Activated CD8-positive, alpha-beta T cell treated with anti-CD3 and anti-CD28 coated beads, Interleukin-2, amount 10 ng/mL, durations not matched to agents 7 days and 5 days (primary cell): ENCODE data around the gene SLC16A5. TPM values are rescaled to one million over a fixed set of nuclear protein-coding genes. Genes with fewer than 3 reads are reported as not detected.

Experiments used
- ATAC-seq: fragments of 150-1000 bp; cut with Tn5 transposase; one replicate; pipeline ENCODE4 v1.10.0; 2021; ENCODE audit warnings: moderate library complexity
- CTCF ChIA-PET: fragments of 350-600 bp; sonication (Branson Sonifier 250); formaldehyde crosslinking; loops from one replicate; lab custom pipeline; 2021; ENCODE audit warnings: antibody characterized with exemption; lab: Charles Lee
- POLR2A ChIA-PET: fragments of 350-600 bp; sonication (Branson Sonifier 250); formaldehyde crosslinking; loops from one replicate; lab custom pipeline; 2021; ENCODE audit warnings: antibody characterized with exemption; lab: Charles Lee
- DNase-seq: peaks from one replicate; pipeline ENCODE4 v3.0.0-alpha.2; 2020
- H3K27ac Mint-ChIP-seq: one replicate; pipeline ENCODE4 v1.8.0; 2021; ENCODE audit warnings: mild to moderate bottlenecking, mixed read lengths
- H3K27me3 Mint-ChIP-seq: one replicate; pipeline ENCODE4 v1.8.0; 2021; ENCODE audit warnings: low read depth, mixed read lengths
- H3K36me3 Mint-ChIP-seq: one replicate; pipeline ENCODE4 v1.8.0; 2021; ENCODE audit warnings: low read depth, mixed read lengths
- H3K4me1 Mint-ChIP-seq: one replicate; pipeline ENCODE4 v1.8.0; 2021; ENCODE audit warnings: low read depth, mixed read lengths
- H3K4me3 Mint-ChIP-seq: one replicate; pipeline ENCODE4 v1.8.0; 2021; ENCODE audit warnings: mild to moderate bottlenecking, mixed read lengths
- H3K9me3 Mint-ChIP-seq: one replicate; pipeline ENCODE4 v1.8.0; 2022; ENCODE audit warnings: mixed read lengths; ENCODE audit not compliant: insufficient read depth
- total RNA-seq, 2 experiments: library from RNA; stranded (reverse); gene quantifications; one replicate each; pipeline ENCODE4 v1.2.3, GENCODE V29; 2021

The SLC16A5 gene
- total RNA-seq, 2 experiments from 2014 or later: 4.6 to 5.4 TPM

DNA sequence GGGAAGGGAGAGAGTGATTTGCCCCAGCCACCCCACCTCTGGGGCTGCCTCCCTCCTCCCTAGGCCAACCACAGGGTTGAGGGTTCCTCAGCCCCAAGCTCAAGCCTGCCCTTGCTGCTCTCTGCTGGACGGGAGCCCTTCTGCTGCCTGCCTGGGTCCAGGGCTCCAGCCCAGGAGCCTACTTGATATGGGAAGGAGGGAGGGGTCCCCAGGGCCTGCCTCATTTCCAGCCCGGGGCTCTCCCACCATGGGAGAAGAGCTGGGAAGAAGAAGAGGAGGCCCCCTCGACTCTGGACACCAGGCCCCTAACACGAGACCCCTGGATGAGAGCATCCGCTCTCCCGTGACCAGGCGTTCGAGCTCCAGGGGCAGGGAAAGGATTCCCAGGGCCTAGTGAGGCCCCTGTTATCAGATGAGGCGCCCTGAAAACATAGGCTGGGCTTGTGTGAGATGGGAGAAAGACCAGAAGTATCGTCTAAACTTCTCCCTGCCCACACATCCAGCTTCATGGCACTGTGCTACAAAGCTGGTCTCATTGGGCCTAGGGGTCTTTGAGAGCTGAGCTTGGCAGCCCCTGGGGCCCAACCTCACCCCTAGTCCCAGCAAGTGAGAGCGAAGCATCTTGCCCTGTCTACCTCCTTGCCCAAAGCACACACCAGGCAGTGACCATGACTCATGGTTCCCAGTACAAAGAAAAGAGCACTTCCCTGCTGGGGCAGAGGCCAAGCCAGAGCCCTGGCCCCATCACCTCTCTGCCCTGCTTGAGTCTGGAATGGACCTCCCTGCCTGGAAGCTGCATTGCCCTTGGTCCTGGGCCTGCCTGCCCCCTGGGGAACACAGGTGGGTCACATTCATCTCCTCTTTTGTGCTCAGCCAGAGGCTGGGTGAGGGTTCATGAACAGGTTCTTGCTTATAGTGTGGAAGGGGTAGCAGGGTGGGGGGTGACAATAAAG, 987 bp downstream of the SLC16A5 start:
- Mint-ChIP-seq H3K27ac (peak overlapping the region; percentile 58), H3K36me3 (no peaks in the 10 kb centered on the region), H3K4me3 (peak overlapping the region; percentile 75), H3K27me3 (no peaks in the 10 kb centered on the region), H3K9me3 (no peaks in the 10 kb centered on the region), H3K4me1 (peaks cover 38% of the 10 kb centered on the region)
- POLR2A ChIA-PET: interaction anchor here (0.6 to 2.5 kb wide), 8 partner anchors 19 to 1744 kb away, joined by 3 to 9 read pairs (median 4); partner anchors contain the start of genes ARMC7, JPT1 and MRPL58
- CTCF ChIA-PET: interaction anchor here (0.8 to 1.6 kb wide), 6 partner anchors 16 to 128 kb away, joined by 3 to 9 read pairs (median 4); no protein-coding TSS in a partner anchor
- peak; percentile 14 for ATAC-seq
- DNase-seq: no peak

DNA sequence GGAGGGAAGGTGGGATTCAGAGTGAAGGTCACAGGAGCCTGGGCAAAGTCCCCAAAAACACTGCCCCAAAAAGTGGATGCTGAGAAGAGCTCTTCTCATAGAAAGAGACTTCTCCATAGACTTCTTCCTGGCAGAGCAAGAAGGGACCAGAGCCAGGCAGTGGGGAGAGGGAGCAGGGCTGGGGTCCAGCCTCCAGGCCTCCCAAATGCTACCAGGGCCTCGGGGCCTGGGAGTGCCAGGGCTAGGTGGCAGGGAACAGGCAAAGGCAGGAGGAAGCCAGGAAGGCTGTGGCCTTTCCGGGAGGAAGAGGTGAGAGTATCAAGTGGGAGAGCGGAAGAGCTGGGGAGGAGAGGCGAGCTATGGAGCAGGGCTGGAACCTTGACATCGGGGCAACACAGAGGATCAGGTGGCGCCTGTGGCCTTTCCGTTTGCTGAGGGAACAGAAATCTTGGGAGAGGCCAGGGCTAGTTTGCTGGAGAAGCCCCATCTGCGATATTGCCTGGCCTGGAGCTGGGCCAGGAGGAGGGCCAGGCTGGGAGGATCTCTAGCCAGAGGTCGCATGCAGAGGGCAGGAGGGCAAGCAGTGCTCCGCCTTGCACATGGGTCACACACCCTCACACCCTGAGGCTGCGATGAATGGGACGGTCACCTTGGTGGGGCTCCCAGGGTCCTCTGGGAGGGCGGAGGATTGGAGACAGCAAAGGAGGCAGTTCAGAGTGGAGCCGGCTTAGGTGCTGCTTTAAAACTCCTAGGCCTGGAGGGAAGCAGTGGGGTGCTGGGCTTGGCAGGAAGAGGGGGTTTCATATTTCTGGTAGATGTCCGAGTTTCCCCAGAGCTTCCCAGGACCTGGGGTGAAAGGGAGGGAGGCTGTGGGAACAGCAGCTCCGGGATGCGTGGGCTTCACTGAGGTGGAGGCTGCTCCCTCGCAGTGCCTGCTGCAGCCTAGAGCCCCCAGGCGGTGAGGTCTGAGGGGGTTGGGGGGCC, 3.4 kb downstream of the SLC16A5 start:
- no peaks in the 10 kb centered on the region for H3K36me3 Mint-ChIP-seq
- DNase-seq: no peak
- peaks cover 31% of the 10 kb centered on the region for H3K4me1 Mint-ChIP-seq
- no peak overlapping the region for H3K4me3 Mint-ChIP-seq
- H3K9me3 Mint-ChIP-seq: no peaks in the 10 kb centered on the region
- no peak overlapping the region for H3K27ac Mint-ChIP-seq
- H3K27me3 Mint-ChIP-seq: no peaks in the 10 kb centered on the region
- CTCF ChIA-PET: interaction anchor here (0.9 to 1.9 kb wide), 3 partner anchors 14 to 40 kb away, joined by 4 to 14 read pairs (median 4); partner anchors contain the start of gene NT5C
- POLR2A ChIA-PET: interaction anchor here (0.7 to 0.9 kb wide), 2 partner anchors 18 to 75 kb away, joined by 3 read pairs; no protein-coding TSS in a partner anchor
- no peak for ATAC-seq

DNA sequence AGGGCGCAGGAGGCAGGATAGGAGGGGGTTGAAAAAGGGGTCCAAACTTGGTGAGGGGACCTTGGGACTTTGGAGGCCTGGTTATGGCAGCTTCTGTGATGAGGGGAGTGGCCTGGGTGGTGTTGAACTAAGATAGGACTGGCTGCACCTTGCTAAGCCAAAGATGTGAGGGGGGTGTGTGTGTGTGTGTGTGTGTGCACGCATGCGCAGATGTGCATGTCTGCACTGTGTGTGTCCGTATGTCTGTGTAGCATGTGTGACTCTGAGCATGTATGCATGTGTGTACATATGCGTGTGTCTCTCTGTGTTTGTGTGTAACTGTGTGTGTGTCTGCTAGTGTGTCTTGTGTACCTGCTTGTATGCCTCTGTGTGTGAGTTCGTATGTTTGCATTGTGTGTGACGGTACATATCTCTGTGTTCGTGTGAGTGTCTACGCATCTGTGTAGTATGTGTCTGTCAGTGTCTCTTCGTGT, 4.1 kb downstream of the SLC16A5 start:
- Mint-ChIP-seq H3K27me3 (no peaks in the 10 kb centered on the region), H3K36me3 (no peaks in the 10 kb centered on the region), H3K27ac (no peak overlapping the region), H3K4me3 (no peak overlapping the region), H3K9me3 (no peaks in the 10 kb centered on the region), H3K4me1 (peaks cover 26% of the 10 kb centered on the region)
- DNase-seq (no peak), ATAC-seq (no peak)
- CTCF ChIA-PET: interaction anchor here (1.7 to 1.9 kb wide), 2 partner anchors 13 to 32 kb away, joined by 4 to 14 read pairs; no protein-coding TSS in a partner anchor
- POLR2A ChIA-PET: interaction anchor here (0.9 kb wide), 1 partner anchor 74 kb away, joined by 3 read pairs; no protein-coding TSS in a partner anchor

DNA sequence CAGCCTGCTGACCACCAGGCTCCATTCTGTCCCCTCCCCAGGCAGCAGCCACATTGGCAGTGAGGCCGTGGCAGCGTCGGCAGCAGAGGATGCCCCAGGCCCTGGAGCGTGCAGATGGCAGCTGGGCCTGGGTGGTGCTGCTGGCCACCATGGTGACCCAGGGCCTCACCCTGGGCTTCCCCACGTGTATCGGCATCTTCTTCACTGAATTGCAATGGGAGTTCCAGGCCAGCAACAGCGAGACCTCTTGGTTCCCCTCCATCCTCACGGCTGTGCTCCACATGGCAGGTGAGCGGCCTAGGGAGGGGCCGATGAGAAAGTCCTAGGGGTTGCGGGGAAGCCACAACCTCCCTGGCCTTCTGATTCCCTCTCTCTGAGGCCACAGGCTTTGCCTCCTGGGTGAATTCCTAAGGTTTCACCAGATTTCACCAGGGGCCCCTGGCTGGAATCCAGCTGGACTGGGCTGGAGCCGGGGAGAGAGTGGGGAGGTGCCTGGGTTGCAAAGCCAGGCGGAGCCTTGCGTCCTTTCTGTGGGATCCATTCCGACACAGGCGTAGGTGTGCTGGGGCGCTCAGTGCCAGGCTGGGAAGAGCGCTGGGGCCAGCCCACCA, 5.9 kb downstream of the SLC16A5 start:
- Mint-ChIP-seq H3K9me3 (no peaks in the 10 kb centered on the region), H3K36me3 (no peaks in the 10 kb centered on the region), H3K27ac (no peak overlapping the region), H3K27me3 (no peaks in the 10 kb centered on the region), H3K4me1 (peaks cover 14% of the 10 kb centered on the region), H3K4me3 (no peak overlapping the region)
- ChIA-PET POLR2A (no interaction called here), CTCF (interaction anchor here (1.1 kb wide), 1 partner anchor 20 kb away, joined by 3 read pairs; no protein-coding TSS in a partner anchor)
- DNase-seq (no peak), ATAC-seq (no peak)

DNA sequence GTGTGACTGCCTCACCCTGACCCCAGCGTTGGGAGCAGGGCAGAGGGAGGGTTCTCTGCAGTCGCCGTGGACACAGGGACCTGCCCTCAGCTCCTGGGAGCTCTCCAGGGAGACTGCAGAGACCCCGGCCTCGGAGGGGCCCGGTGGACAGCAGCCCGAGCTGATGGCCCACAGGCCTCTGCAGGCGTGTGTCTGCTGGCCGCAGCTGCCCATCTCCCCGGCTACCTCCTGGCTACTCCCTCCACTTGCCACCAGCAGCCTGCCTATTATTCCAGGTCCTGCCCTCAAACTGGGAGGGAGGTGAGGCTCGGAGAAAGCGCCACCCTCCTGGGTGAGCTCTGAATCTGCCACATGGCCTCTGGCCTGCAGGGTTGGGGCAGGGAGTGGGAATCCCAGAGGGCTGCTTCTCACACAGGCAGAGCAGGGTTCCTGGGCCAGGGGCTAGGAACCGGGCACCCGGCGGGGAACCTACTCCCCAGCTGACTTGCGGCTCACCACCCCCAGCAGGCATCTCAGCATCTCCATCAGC, 7.2 kb downstream of the SLC16A5 start:
- no peak for DNase-seq
- no peak overlapping the region for H3K4me3 Mint-ChIP-seq
- H3K4me1 Mint-ChIP-seq: peaks cover 2% of the 10 kb centered on the region
- no peak for ATAC-seq
- H3K27ac Mint-ChIP-seq: no peak overlapping the region
- CTCF ChIA-PET: interaction anchor here (0.6 kb wide), 1 partner anchor 844 kb away, joined by 3 read pairs; no protein-coding TSS in a partner anchor
- H3K9me3 Mint-ChIP-seq: no peaks in the 10 kb centered on the region
- no peaks in the 10 kb centered on the region for H3K27me3 Mint-ChIP-seq
- POLR2A ChIA-PET: no interaction called here
- no peaks in the 10 kb centered on the region for H3K36me3 Mint-ChIP-seq

DNA sequence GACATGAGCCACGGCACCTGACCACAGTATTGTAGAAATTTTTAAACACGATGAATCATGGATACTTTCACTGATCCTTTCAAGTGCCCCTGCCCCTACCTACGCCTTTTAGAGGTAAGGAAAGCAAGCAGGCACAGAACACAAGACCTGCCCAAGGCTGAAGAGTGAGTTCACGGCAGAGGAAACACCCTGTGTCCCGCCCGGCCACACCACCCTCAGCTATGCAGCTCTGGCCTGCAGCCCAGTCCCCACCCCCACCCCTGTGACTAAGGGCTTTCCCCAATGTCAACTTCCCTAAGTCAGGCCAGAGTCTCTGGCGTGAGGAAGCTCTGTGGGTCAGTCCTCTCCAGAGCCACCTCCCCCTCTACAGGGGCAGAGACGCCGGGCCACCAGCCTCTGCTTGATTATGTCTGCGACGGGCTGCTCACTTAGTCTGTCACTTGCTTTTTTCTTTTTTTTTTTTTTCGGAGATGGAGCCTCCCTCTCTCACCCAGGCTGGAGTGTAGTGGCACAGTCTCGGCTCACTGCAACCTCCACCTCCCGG, 8.4 kb downstream of the SLC16A5 start:
- ChIA-PET POLR2A (interaction anchor here (0.9 kb wide), 1 partner anchor 20 kb away, joined by 3 read pairs; no protein-coding TSS in a partner anchor), CTCF (no interaction called here)
- Mint-ChIP-seq H3K9me3 (no peaks in the 10 kb centered on the region), H3K4me1 (no peaks in the 10 kb centered on the region), H3K4me3 (no peak overlapping the region), H3K27ac (no peak overlapping the region), H3K36me3 (no peaks in the 10 kb centered on the region), H3K27me3 (no peaks in the 10 kb centered on the region)
- ATAC-seq (no peak), DNase-seq (no peak)

DNA sequence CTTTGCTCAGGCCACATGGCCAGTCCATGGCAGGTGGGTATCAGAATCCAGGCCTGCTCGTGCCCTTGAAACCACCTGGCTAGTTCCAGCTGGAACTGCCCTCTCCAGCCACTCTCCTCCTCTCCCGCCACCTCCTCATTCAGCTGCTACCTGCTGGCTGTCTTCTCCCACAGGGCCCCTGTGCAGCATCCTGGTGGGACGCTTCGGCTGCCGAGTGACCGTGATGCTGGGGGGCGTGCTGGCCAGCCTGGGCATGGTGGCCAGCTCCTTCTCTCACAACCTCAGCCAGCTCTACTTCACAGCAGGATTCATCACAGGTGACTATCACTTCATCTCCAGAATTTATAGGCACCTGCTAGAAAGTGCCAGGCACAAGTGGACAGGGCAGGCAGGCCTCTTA, 10.1 kb downstream of the SLC16A5 start:
- Mint-ChIP-seq H3K36me3 (no peaks in the 10 kb centered on the region), H3K9me3 (no peaks in the 10 kb centered on the region), H3K27me3 (no peaks in the 10 kb centered on the region), H3K4me3 (no peak overlapping the region), H3K4me1 (no peaks in the 10 kb centered on the region), H3K27ac (no peak overlapping the region)
- ChIA-PET CTCF (interaction anchor here (0.9 to 2.9 kb wide), 2 partner anchors 17 to 23 kb away, joined by 3 to 8 read pairs; no protein-coding TSS in a partner anchor), POLR2A (no interaction called here)
- DNase-seq (no peak), ATAC-seq (no peak)

DNA sequence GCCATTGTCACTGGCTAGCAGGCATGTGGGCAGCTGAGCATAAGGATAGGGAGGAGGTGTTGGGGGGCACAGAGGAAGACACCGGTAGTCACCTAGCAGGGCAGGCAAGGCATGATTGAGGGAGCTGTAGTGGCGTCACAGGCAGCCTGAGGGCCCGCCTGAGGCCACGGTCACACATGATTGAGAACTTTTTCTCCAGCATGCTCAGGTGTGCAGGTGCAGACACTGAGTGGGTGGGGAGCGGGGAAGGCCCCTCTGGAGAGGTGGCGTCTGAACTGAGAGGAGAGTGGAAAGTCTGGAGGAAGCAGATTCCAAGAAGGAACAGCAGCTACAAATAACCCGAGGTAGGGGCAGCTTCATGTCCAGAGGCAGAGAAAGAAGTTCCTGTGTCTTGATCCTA, 11.1 kb downstream of the SLC16A5 start:
- Mint-ChIP-seq H3K36me3 (no peaks in the 10 kb centered on the region), H3K27ac (peak overlapping the region; percentile 50), H3K4me1 (no peaks in the 10 kb centered on the region), H3K4me3 (no peak overlapping the region), H3K27me3 (no peaks in the 10 kb centered on the region), H3K9me3 (no peaks in the 10 kb centered on the region)
- ChIA-PET CTCF (interaction anchor here (2.9 kb wide), 1 partner anchor 16 kb away, joined by 8 read pairs; no protein-coding TSS in a partner anchor), POLR2A (no interaction called here)
- DNase-seq: no peak
- no peak for ATAC-seq

DNA sequence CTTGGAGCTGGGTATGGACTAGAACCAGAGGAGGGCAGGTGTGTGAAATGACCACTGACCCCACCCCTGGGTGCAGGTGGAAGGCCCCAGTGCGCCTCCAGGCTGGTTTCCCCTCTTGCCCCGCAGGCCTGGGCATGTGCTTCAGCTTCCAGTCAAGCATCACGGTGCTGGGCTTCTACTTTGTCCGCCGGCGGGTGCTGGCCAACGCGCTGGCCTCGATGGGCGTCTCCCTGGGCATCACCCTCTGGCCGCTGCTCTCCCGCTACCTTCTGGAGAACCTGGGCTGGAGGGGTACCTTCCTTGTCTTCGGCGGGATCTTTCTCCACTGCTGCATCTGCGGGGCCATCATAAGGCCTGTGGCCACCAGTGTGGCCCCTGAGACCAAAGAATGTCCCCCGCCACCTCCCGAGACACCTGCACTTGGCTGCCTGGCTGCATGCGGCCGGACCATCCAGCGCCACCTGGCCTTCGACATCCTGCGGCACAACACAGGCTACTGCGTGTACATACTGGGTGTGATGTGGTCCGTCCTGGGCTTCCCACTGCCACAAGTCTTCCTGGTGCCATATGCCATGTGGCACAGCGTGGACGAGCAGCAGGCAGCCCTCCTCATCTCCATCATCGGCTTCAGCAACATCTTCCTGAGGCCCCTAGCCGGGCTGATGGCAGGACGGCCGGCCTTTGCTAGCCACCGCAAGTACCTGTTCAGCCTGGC, 12.3 kb downstream of the SLC16A5 start:
- DNase-seq: no peak
- no peak overlapping the region for H3K4me3 Mint-ChIP-seq
- H3K27me3 Mint-ChIP-seq: no peaks in the 10 kb centered on the region
- ChIA-PET CTCF (no interaction called here), POLR2A (no interaction called here)
- no peaks in the 10 kb centered on the region for H3K36me3 Mint-ChIP-seq
- no peaks in the 10 kb centered on the region for H3K9me3 Mint-ChIP-seq
- no peak for ATAC-seq
- no peaks in the 10 kb centered on the region for H3K4me1 Mint-ChIP-seq
- H3K27ac Mint-ChIP-seq: no peak overlapping the region

DNA sequence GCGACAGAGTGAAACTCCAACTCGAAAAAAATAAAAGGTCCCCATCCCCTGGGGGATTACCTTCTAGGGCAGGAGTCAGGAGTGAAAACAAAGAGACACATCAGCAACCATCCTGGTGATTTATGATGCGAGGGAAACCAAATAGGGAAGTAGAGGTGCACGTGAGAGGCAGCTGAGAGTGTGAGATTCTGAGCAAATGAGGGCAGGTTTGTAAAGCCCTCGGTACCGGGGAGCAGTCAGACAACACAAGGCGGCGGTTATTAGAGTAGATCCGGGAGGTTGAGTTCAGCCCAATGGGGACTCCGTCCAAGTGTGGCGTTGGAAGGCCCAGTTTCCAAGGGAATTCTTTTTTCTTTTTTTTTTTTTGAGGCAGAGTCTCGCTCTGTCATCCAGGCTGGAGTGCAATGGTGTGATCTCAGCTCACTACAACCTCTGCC, 14.6 kb downstream of the SLC16A5 start:
- Mint-ChIP-seq H3K4me1 (peaks cover 3% of the 10 kb centered on the region), H3K27me3 (no peaks in the 10 kb centered on the region), H3K4me3 (no peak overlapping the region), H3K36me3 (no peaks in the 10 kb centered on the region), H3K9me3 (no peaks in the 10 kb centered on the region), H3K27ac (no peak overlapping the region)
- POLR2A ChIA-PET: interaction anchor here (0.6 to 1.4 kb wide), 2 partner anchors 12 to 40 kb away, joined by 3 read pairs; no protein-coding TSS in a partner anchor
- no peak for ATAC-seq
- CTCF ChIA-PET: interaction anchor here (1.9 to 4.0 kb wide), 2 partner anchors 12 to 141 kb away, joined by 5 to 18 read pairs; no protein-coding TSS in a partner anchor
- DNase-seq: no peak
